HepG2 (cell line): ENCODE results near the gene DDI2. TPM values are rescaled to one million over a fixed set of nuclear protein-coding genes. Genes with fewer than 3 reads are reported as not detected.

Experiments used
- ATF7-NPFF ChIP-seq: sonication (generic); formaldehyde crosslinking; IDR thresholded peaks from 2 replicates; pipeline ENCODE4 v1.8.1; 2023; ENCODE audit warnings: mild to moderate bottlenecking, low read depth, missing genetic modification reagents, moderate library complexity
- CCDC6 ChIP-seq: sonication (generic); formaldehyde crosslinking; IDR thresholded peaks from 2 replicates; pipeline ENCODE4 v1.8.1; 2022; ENCODE audit warnings: mild to moderate bottlenecking, missing genetic modification reagents, moderate library complexity
- DR1 ChIP-seq: sonication (generic); formaldehyde crosslinking; IDR thresholded peaks from 2 replicates; pipeline ENCODE4 v1.8.0; 2021; ENCODE audit warnings: mild to moderate bottlenecking, missing genetic modification reagents, inconsistent platforms
- EED ChIP-seq: sonication (generic); formaldehyde crosslinking; IDR thresholded peaks from 2 replicates; pipeline ENCODE4 v1.5.0; 2020; ENCODE audit warnings: mild to moderate bottlenecking, missing genetic modification reagents
- GFI1 ChIP-seq: sonication (generic); formaldehyde crosslinking; IDR thresholded peaks from 2 replicates; pipeline ENCODE4 v1.5.0; 2020; ENCODE audit warnings: missing genetic modification reagents, mild to moderate bottlenecking, borderline replicate concordance
- GTF2F1 ChIP-seq: fragments of 150-350 bp; IDR thresholded peaks from 2 replicates; pipeline ENCODE4 v1.6.1; 2014; ENCODE audit warnings: low read length
- HNF4G ChIP-seq, 2 experiments: sonication (generic) in 1 of 2; formaldehyde crosslinking in 1 of 2; IDR thresholded peaks; 2 replicates each; pipeline versions ENCODE4 v1.4.0 to v1.6.1; 2011 to 2020; ENCODE audit warnings: borderline replicate concordance in 2 of 2, low read depth in 2 of 2, mild to moderate bottlenecking in 2 of 2, low read length in 1 of 2, missing genetic modification reagents in 1 of 2, moderate library complexity in 1 of 2
- KDM4B ChIP-seq: sonication (generic); formaldehyde crosslinking; IDR thresholded peaks from 2 replicates; pipeline ENCODE4 v1.4.0; 2020; ENCODE audit warnings: missing genetic modification reagents
- MAZ ChIP-seq, 2 experiments: sonication (generic) in 1 of 2; formaldehyde crosslinking in 1 of 2; IDR thresholded peaks; 2 replicates each; pipeline versions ENCODE4 v1.5.0 to v1.6.1; 2012 to 2020; ENCODE audit warnings: low read depth in 2 of 2, mild to moderate bottlenecking in 2 of 2, borderline replicate concordance in 1 of 2, improper control_type of control experiment in 1 of 2, low read length in 1 of 2, missing genetic modification reagents in 1 of 2, moderate library complexity in 1 of 2
- NFYB ChIP-seq: sonication (generic); formaldehyde crosslinking; IDR thresholded peaks from 2 replicates; pipeline ENCODE4 v1.4.0; 2020; ENCODE audit warnings: missing genetic modification reagents
- NPAS2 ChIP-seq: sonication (generic); formaldehyde crosslinking; IDR thresholded peaks from 2 replicates; pipeline ENCODE4 v1.8.0; 2022; ENCODE audit warnings: mild to moderate bottlenecking, missing genetic modification reagents, borderline replicate concordance
- PTBP1 ChIP-seq: fragments of 200-400 bp; formaldehyde crosslinking; IDR thresholded peaks from 2 replicates; pipeline ENCODE4 v1.6.1; 2018; ENCODE audit warnings: low read length, low read depth; ENCODE audit not compliant: poor library complexity, severe bottlenecking
- SNAPC2 ChIP-seq: sonication (generic); formaldehyde crosslinking; IDR thresholded peaks from 2 replicates; pipeline ENCODE4 v1.8.1; 2022; ENCODE audit warnings: mild to moderate bottlenecking, missing genetic modification reagents
- SP140L ChIP-seq: sonication (generic); formaldehyde crosslinking; IDR thresholded peaks from 2 replicates; pipeline ENCODE4 v1.4.0; 2020; ENCODE audit warnings: missing genetic modification reagents, borderline replicate concordance
- SPEN ChIP-seq: sonication (generic); formaldehyde crosslinking; IDR thresholded peaks from 2 replicates; pipeline ENCODE4 v1.5.1; 2020; ENCODE audit warnings: low read depth, mild to moderate bottlenecking, missing genetic modification reagents
- TAF15 ChIP-seq: fragments of 200-400 bp; formaldehyde crosslinking; IDR thresholded peaks from one replicate; pipeline ENCODE4 v1.6.1; 2018; ENCODE audit warnings: mild to moderate bottlenecking, low read depth, low read length; ENCODE audit not compliant: poor library complexity, severe bottlenecking
- ZFP62 ChIP-seq: sonication (generic); formaldehyde crosslinking; IDR thresholded peaks from 2 replicates; pipeline ENCODE4 v1.4.0; 2020; ENCODE audit warnings: missing genetic modification reagents
- ZMYM4 ChIP-seq: sonication (generic); formaldehyde crosslinking; IDR thresholded peaks from 2 replicates; pipeline ENCODE4 v1.8.1; 2023; ENCODE audit warnings: mild to moderate bottlenecking, missing genetic modification reagents
- ZNF251 ChIP-seq: sonication (generic); formaldehyde crosslinking; IDR thresholded peaks from 2 replicates; pipeline ENCODE4 v1.9.0; 2021; ENCODE audit warnings: mild to moderate bottlenecking, missing genetic modification reagents
- ZNF264 ChIP-seq: sonication (generic); formaldehyde crosslinking; IDR thresholded peaks from 2 replicates; pipeline ENCODE4 v1.4.0; 2020; ENCODE audit warnings: missing genetic modification reagents
- ZNF3 ChIP-seq: IDR thresholded peaks from 2 replicates; pipeline ENCODE4 v1.7.0; 2017; ENCODE audit warnings: inconsistent platforms
- ZNF331 ChIP-seq: sonication (generic); formaldehyde crosslinking; IDR thresholded peaks from 2 replicates; pipeline ENCODE4 v1.4.0; 2020; ENCODE audit warnings: missing genetic modification reagents
- ZNF530 ChIP-seq: sonication (generic); formaldehyde crosslinking; IDR thresholded peaks from 2 replicates; pipeline ENCODE4 v1.5.0; 2020; ENCODE audit warnings: low read depth, mild to moderate bottlenecking, missing genetic modification reagents
- ZNF841 ChIP-seq: sonication (generic); formaldehyde crosslinking; IDR thresholded peaks from 2 replicates; pipeline ENCODE4 v1.8.1; 2023; ENCODE audit warnings: missing genetic modification reagents, borderline replicate concordance
- ZSCAN9 ChIP-seq: IDR thresholded peaks from 2 replicates; pipeline ENCODE4 v1.6.1; 2016; ENCODE audit warnings: borderline replicate concordance
- polyA plus RNA-seq, 8 experiments: library from polyadenylated mRNA; depleted of rRNA in 3 of 8; stranded (reverse) in 7 of 8; unstranded in 1 of 8; fragments of >200 nt; fragmentation: Illumina TruSeq in 4 of 8; extraction: Trizol in 4 of 8; gene quantifications; 2 replicates each; pipeline versions ENCODE4 v1.2.1 to v1.2.3, GENCODE V29; 2011 to 2016; ENCODE audit warnings: low read depth in 4 of 8, missing spikeins in 1 of 8, mixed read lengths in 1 of 8; ENCODE audit not compliant: insufficient read depth in 1 of 8
- total RNA-seq, 5 experiments: library from RNA; depleted of rRNA; stranded (reverse); fragments of >200 nt; fragmentation: Illumina TruSeq; extraction: Trizol; gene quantifications; 2 replicates each; pipeline ENCODE4 v1.2.3, GENCODE V29; 2016; ENCODE audit warnings: low read depth in 1 of 5
- TF ChIP-seq, protein P1 (sequence below): sonication (generic); formaldehyde crosslinking; IDR thresholded peaks from 2 replicates; pipeline ENCODE4 v1.5.1; 2020; ENCODE audit warnings: mild to moderate bottlenecking, missing genetic modification reagents, borderline replicate concordance

The DDI2 gene
- total and polyA plus RNA-seq, 2 of the 13 experiments (the other 11 are each of a cell fraction or from before 2014, with no cell fraction given), result 8.5 to 25.7 TPM

DNA sequence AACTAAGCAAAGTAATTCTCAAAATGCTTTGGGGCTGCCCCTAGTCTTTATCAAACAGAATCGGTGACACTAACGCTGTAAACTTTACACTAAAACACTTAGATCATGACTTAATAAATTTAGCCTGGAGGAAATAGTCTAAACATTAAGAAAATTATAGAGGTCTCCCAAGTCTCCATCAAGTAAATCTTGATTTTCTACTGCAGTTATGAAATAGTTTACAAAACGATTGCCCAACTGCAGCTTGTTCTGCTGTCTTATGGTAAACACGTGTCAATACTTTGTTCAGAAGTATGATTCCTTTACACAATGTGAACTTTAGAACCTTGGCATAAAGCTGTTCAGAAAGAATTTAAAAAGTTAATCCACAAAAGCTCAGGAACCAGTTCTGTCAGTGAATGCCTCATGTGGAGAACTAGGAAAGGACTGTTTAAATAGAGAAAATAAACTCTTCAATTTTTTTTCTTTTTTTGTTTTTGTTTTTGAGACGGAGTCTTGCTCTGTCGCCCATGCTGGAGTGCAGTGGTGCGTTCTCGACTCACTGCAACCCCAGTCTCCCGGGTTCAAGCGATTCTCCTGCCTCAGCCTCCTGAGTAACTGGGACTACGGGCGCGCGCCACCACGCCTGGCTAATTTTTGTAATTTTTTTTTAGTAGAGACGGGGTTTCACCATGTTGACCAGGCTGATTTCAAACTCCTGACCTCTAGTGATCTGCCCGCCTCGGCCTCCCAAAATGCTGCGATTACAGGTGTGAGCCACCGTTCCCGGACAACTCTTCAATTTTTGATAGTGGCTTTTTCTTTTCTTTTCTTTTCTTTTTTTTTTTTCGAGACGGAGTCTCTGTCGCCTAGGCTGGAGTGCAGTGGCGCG, 1.6 kb downstream of the DDI2 start (continued):
- TF ChIP-seq SNAPC2 (CRISPR knock-in tag), result peak; percentile 20; the same call in 1 of the 2 replicates
- no peak for TF ChIP-seq ZNF331 (CRISPR knock-in tag)
- 0 out of 2 replicates have a peak, but pooled peaks have one; percentile 23 for TF ChIP-seq KDM4B (CRISPR knock-in tag)
- TF ChIP-seq, protein P1, sequence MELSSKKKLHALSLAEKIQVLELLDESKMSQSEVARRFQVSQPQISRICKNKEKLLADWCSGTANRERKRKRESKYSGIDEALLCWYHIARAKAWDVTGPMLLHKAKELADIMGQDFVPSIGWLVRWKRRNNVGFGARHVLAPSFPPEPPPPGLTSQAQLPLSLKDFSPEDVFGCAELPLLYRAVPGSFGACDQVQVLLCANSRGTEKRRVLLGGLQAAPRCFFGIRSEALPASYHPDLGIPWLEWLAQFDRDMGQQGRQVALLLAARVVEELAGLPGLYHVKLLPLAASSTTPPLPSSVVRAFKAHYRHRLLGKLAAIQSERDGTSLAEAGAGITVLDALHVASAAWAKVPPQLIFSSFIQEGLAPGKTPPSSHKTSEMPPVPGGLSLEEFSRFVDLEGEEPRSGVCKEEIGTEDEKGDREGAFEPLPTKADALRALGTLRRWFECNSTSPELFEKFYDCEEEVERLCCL, result no peak
- TF ChIP-seq ZNF3 (CRISPR knock-in tag), result peak; percentile 52; the same call in 1 of the 2 replicates
- TF ChIP-seq ZFP62 (CRISPR knock-in tag), result no peak
- no peak for TF ChIP-seq GTF2F1
- no peak for TF ChIP-seq SPEN (CRISPR knock-in tag)
- no peak for TF ChIP-seq CCDC6
- peak; percentile 81 for TF ChIP-seq HNF4G (IDR thresholded peaks at IDR 0.05; ENCODE audit: borderline replicate concordance, low read depth, low read length)
- TF ChIP-seq HNF4G (CRISPR knock-in tag; IDR thresholded peaks at IDR 0.05; ENCODE audit: borderline replicate concordance, low read depth), result no peak
- peak; percentile 77; the same call in 1 of the 2 replicates for TF ChIP-seq GFI1 (CRISPR knock-in tag)
- no peak for TF ChIP-seq ZMYM4
- TF ChIP-seq ZNF530 (CRISPR knock-in tag), result no peak
- no peak for TF ChIP-seq ATF7-NPFF (CRISPR knock-in tag)
- peak; percentile 91; the same call in 1 of the 2 replicates for TF ChIP-seq SP140L (CRISPR knock-in tag)
- TF ChIP-seq ZSCAN9 (CRISPR knock-in tag), result peak; percentile 79
- no peak for TF ChIP-seq MAZ (IDR thresholded peaks at IDR 0.05; ENCODE audit: borderline replicate concordance, low read depth, low read length)
- TF ChIP-seq MAZ (CRISPR knock-in tag; IDR thresholded peaks at IDR 0.05; ENCODE audit: low read depth), result no peak
- TF ChIP-seq PTBP1, result no peak
- TF ChIP-seq NPAS2, result no peak
- no peak for TF ChIP-seq ZNF251 (CRISPR knock-in tag)
- no peak for TF ChIP-seq TAF15
- TF ChIP-seq EED, result no peak
- TF ChIP-seq DR1 (CRISPR knock-in tag), result no peak
- TF ChIP-seq ZNF841 (CRISPR knock-in tag), result no peak
- TF ChIP-seq ZNF264 (CRISPR knock-in tag), result no peak
- TF ChIP-seq NFYB (CRISPR knock-in tag), result no peak
